NCI-H146 treated with DMSO at 0.1 percent for 48 hours (cell line): ENCODE measurements around the gene NUCB2.

ENCODE experiments used
- DNase-seq: peaks from one replicate; lab custom pipeline; 2025; ENCODE audit not compliant: unreplicated experiment; lab: John Stamatoyannopoulos, UW

NUCB2 gene

GRCh38 chr11:17331669-17332068 lies 55.1 kb downstream of the NUCB2 start:
- no peak for DNase-seq

GRCh38 chr11:17333799-17334586 lies 57.5 kb downstream of the NUCB2 start:
- DNase-seq: no peak

GRCh38 chr11:17343257-17343656 lies 66.7 kb downstream of the NUCB2 start:
- no peak for DNase-seq

GRCh38 chr11:17343907-17344306 lies 67.4 kb downstream of the NUCB2 start:
- DNase-seq: no peak

- no peak for DNase-seq
Measured at GRCh38 chr11:17347676-17348075, 71.1 kb downstream of the NUCB2 start.

- no peak for DNase-seq
Measured at GRCh38 chr11:17350455-17351171, 74.1 kb downstream of the NUCB2 start.

- DNase-seq: no peak
Measured at GRCh38 chr11:17351172-17351509, 74.6 kb downstream of the NUCB2 start.

GRCh38 chr11:17351510-17352176 lies 75.1 kb downstream of the NUCB2 start, which contains the start of gene NCR3LG1:
Gene NCR3LG1 (plus strand): TSS chr11:17351800. CDS start chr11:17351970, 170 bp downstream.
- DNase-seq: peak; percentile 43

GRCh38 chr11:17352950-17353820 lies 76.6 kb downstream of the NUCB2 start:
- peak; percentile 74 for DNase-seq

GRCh38 chr11:17353821-17354600 lies 77.5 kb downstream of the NUCB2 start:
- no peak for DNase-seq

- DNase-seq: peak; percentile 48
Measured at GRCh38 chr11:17354601-17354991, 78.1 kb downstream of the NUCB2 start.

- no peak for DNase-seq
Measured at GRCh38 chr11:17366495-17366894, 90.0 kb downstream of the NUCB2 start.

GRCh38 chr11:17368551-17368950 lies 92.0 kb downstream of the NUCB2 start:
- DNase-seq: no peak

GRCh38 chr11:17369094-17369493 lies 92.6 kb downstream of the NUCB2 start:
- no peak for DNase-seq

GRCh38 chr11:17369684-17370243 lies 93.2 kb downstream of the NUCB2 start:
- no peak for DNase-seq

GRCh38 chr11:17371614-17372013 lies 95.1 kb downstream of the NUCB2 start:
- no peak for DNase-seq

GRCh38 chr11:17375547-17375946 lies 99.0 kb downstream of the NUCB2 start:
- DNase-seq: no peak

- DNase-seq: no peak
Measured at GRCh38 chr11:17376493-17376892, 100.0 kb downstream of the NUCB2 start.

GRCh38 chr11:17378655-17379054 lies 102.1 kb downstream of the NUCB2 start:
- no peak for DNase-seq
